ENCODE measurements around the gene KITLG.

GRCh38 chr12:88494520-88494919 lies 85.8 kb downstream of the KITLG start:
- no peak for TF ChIP-seq CTCF (IDR thresholded peaks at IDR 0.05 in 4 of 5, conservative IDR thresholded peaks at IDR 0.05 in 1 of 5)
- TF ChIP-seq POLR2A (IDR thresholded peaks at IDR 0.05): no peak
